ENCODE measurements around the gene ZNF649. TPM values are rescaled to one million over a fixed set of nuclear protein-coding genes. Genes with fewer than 3 reads are reported as not detected.
A peak's percentile ranks its signal among the peaks of the same experiment; 100 is the strongest.

The ZNF649 gene
- total and polyA plus RNA-seq, 10 of the 15 experiments (the other 5 are each of a cell fraction or from before 2014, with no cell fraction given): 0.87 to 9.7 (median 4.7) TPM

DNA sequence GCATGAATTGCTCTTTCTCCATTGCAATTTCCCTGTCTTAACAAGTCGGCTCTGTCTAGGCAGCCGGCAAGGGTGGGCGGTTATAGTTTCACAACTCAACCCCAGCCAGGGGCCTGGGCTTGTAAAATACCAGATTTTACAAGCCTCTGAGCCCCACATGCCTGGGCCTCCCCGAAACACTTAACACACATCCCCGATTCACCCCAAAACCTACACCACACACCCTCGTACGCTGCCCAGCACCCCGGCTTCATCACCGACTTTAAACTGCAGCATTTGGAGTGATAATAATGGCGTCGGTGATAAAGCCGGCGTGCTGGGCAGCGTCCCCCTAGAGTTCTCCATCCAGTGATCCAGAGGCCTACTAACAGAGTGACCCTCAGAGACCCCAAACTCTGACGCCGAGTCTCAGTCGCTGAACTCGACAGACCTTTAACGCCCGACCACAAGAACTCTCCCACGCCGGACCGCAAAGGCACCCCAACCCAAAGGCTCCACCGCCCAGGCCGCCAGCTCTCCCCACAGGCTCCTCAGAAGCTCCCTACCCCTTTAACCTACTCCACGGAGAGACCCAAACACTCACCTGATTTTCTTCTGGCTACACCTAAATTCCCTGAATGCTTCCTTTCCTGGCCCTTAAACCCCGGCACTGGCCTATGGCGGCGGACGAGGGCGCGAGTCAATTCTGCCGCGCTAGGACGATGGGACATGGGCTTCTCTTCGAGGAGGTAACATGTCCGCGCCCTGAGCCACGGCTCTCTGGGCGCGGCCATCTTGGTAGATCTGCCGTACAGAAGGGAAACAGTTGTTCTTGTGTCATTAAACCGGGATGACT, at the start of gene ZNF649 (continued):
- TF ChIP-seq ZSCAN29 (IDR thresholded peaks at IDR 0.05): no peak
- no peak for TF ChIP-seq NFYB (IDR thresholded peaks at IDR 0.05; ENCODE audit: insufficient read depth, low read depth, low read length)
- TF ChIP-seq STAT1 (conservative IDR thresholded peaks at IDR 0.05): no peak
- TF ChIP-seq, protein P1, sequence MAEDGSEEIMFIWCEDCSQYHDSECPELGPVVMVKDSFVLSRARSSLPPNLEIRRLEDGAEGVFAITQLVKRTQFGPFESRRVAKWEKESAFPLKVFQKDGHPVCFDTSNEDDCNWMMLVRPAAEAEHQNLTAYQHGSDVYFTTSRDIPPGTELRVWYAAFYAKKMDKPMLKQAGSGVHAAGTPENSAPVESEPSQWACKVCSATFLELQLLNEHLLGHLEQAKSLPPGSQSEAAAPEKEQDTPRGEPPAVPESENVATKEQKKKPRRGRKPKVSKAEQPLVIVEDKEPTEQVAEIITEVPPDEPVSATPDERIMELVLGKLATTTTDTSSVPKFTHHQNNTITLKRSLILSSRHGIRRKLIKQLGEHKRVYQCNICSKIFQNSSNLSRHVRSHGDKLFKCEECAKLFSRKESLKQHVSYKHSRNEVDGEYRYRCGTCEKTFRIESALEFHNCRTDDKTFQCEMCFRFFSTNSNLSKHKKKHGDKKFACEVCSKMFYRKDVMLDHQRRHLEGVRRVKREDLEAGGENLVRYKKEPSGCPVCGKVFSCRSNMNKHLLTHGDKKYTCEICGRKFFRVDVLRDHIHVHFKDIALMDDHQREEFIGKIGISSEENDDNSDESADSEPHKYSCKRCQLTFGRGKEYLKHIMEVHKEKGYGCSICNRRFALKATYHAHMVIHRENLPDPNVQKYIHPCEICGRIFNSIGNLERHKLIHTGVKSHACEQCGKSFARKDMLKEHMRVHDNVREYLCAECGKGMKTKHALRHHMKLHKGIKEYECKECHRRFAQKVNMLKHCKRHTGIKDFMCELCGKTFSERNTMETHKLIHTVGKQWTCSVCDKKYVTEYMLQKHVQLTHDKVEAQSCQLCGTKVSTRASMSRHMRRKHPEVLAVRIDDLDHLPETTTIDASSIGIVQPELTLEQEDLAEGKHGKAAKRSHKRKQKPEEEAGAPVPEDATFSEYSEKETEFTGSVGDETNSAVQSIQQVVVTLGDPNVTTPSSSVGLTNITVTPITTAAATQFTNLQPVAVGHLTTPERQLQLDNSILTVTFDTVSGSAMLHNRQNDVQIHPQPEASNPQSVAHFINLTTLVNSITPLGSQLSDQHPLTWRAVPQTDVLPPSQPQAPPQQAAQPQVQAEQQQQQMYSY (CRISPR knock-in tag; IDR thresholded peaks at IDR 0.05): no peak
- TF ChIP-seq, protein P2, sequence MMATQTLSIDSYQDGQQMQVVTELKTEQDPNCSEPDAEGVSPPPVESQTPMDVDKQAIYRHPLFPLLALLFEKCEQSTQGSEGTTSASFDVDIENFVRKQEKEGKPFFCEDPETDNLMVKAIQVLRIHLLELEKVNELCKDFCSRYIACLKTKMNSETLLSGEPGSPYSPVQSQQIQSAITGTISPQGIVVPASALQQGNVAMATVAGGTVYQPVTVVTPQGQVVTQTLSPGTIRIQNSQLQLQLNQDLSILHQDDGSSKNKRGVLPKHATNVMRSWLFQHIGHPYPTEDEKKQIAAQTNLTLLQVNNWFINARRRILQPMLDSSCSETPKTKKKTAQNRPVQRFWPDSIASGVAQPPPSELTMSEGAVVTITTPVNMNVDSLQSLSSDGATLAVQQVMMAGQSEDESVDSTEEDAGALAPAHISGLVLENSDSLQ (IDR thresholded peaks at IDR 0.05): no peak
- TF ChIP-seq POLR2AphosphoS2 (IDR thresholded peaks at IDR 0.05; ENCODE audit: low read depth, low read length): 0 out of 2 replicates have a peak, but pooled peaks have one; percentile 45
- no peak for TF ChIP-seq SUPT20H (IDR thresholded peaks at IDR 0.05; ENCODE audit: borderline replicate concordance, control insufficient read depth, low read depth, low read length)
- TF ChIP-seq, protein P3, sequence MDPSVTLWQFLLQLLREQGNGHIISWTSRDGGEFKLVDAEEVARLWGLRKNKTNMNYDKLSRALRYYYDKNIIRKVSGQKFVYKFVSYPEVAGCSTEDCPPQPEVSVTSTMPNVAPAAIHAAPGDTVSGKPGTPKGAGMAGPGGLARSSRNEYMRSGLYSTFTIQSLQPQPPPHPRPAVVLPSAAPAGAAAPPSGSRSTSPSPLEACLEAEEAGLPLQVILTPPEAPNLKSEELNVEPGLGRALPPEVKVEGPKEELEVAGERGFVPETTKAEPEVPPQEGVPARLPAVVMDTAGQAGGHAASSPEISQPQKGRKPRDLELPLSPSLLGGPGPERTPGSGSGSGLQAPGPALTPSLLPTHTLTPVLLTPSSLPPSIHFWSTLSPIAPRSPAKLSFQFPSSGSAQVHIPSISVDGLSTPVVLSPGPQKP (IDR thresholded peaks at IDR 0.05; ENCODE audit: low read depth, low read length): no peak
- TF ChIP-seq NRF1 (conservative IDR thresholded peaks at IDR 0.05; ENCODE audit: low read depth, low read length): no peak
- peak; percentile 63 for TF ChIP-seq CREB1 (IDR thresholded peaks at IDR 0.05; ENCODE audit: low read depth)
- no peak for TF ChIP-seq STAT3 (IDR thresholded peaks at IDR 0.05; ENCODE audit: low read depth, low read length)
- peak; percentile 74 for TF ChIP-seq IKZF1 (conservative IDR thresholded peaks at IDR 0.05)
- TF ChIP-seq CHD2 (IDR thresholded peaks at IDR 0.05; ENCODE audit: borderline replicate concordance, low read depth, low read length): peak; percentile 43; the same call in 1 of the 2 replicates
- TF ChIP-seq CBX5 (IDR thresholded peaks at IDR 0.05; ENCODE audit: low read depth): 0 out of 2 replicates have a peak, but pooled peaks have one; percentile 46
- TF ChIP-seq, protein P4, sequence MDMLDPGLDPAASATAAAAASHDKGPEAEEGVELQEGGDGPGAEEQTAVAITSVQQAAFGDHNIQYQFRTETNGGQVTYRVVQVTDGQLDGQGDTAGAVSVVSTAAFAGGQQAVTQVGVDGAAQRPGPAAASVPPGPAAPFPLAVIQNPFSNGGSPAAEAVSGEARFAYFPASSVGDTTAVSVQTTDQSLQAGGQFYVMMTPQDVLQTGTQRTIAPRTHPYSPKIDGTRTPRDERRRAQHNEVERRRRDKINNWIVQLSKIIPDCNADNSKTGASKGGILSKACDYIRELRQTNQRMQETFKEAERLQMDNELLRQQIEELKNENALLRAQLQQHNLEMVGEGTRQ (IDR thresholded peaks at IDR 0.05; ENCODE audit: borderline replicate concordance, low read depth, low read length): no peak
- 0 out of 2 replicates have a peak, but pooled peaks have one; percentile 14 for TF ChIP-seq RFX5 (IDR thresholded peaks at IDR 0.05; ENCODE audit: low read depth, low read length)
- TF ChIP-seq POLR2A (IDR thresholded peaks at IDR 0.05; ENCODE audit: low read depth, low read length): peak; percentile 69; the same call in 1 of the 2 replicates
- peak; percentile 81 for TF ChIP-seq SIX5 (IDR thresholded peaks at IDR 0.05; ENCODE audit: low read depth, low read length, severe bottlenecking)
- no peak; the same call in 1 of the 2 replicates for TF ChIP-seq SMARCA5 (IDR thresholded peaks at IDR 0.05)
